Colonic mucosa (tissue), 4 donors: Measurements from ENCODE around the gene SMIM15. TPM values are rescaled to one million over a fixed set of nuclear protein-coding genes. Genes with fewer than 3 reads are reported as not detected.

Experiments
- DNase-seq: peaks from one replicate; pipeline ENCODE4 v3.0.0-alpha.2; 2020
- H3K27ac ChIP-seq: fragments of 200-600 bp; one replicate; pipeline ENCODE4 v1.8.0; 2021
- H3K27me3 ChIP-seq: fragments of 200-600 bp; one replicate; pipeline ENCODE4 v1.8.0; 2021
- H3K36me3 ChIP-seq: fragments of 200-600 bp; one replicate; pipeline ENCODE4 v1.8.0; 2021
- H3K4me1 ChIP-seq: fragments of 200-600 bp; one replicate; pipeline ENCODE4 v1.8.0; 2021; ENCODE audit warnings: mild to moderate bottlenecking
- H3K4me3 ChIP-seq: fragments of 200-600 bp; one replicate; pipeline ENCODE4 v1.8.0; 2021
- H3K9ac ChIP-seq, 2 donors: one replicate each; pipeline ENCODE4 v1.7.0; 2013; ENCODE audit warnings: control low read depth in 2 of 2, low read depth in 2 of 2, low read length in 2 of 2
- H3K9me3 ChIP-seq: fragments of 200-600 bp; one replicate; pipeline ENCODE4 v1.8.0; 2021
- CTCF ChIP-seq: fragments of 200-600 bp; IDR thresholded peaks from one replicate; pipeline ENCODE4 v1.8.0; 2022; ENCODE audit warnings: antibody characterized with exemption, mild to moderate bottlenecking
- intact Hi-C: fragments of 100-400 bp; cut with DNase I; formaldehyde crosslinking; loops from one replicate; pipeline ENCODE4 v1.14.1; 2022
- total RNA-seq, 2 donors: library from RNA; stranded (reverse); fragmentation: NEBNext Ultra II Directional in 1 of 2; extraction: Animal tissue kit (Norgen Biotek cat#: 25700) in 1 of 2; gene quantifications; one replicate each; pipeline ENCODE4 v1.2.1, GENCODE V29; 2021
- donor health status: healthy.
- donor health status: DM: no; HTN: no; CAD: no.
- donor health status: DM: no; HTN: no; CAD: no.

The SMIM15 gene
- total RNA-seq, 2 donors from 2014 or later: 99.6 to 123 TPM

DNA sequence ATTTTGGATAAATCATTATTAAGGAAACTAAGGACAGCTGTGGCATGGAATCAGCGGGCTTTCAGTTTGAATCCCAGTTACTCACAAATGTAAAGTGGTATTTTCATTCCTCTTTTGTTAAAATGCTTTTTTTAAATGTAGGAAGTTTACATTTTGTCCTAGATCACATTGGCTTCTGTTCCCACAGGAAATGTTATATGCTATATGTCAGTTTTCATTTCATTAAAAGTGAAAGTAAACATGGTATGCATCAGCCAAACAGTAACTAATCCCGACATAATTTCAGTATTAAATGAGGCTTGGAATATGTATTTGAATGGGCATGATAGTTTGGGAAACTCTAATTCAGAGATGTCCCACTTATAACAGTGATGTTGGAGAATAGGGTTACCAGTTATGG, 18.6 kb upstream of the SMIM15 start:
- TF ChIP-seq CTCF: no peak
- no peak overlapping the region for H3K9ac ChIP-seq
- no peak for DNase-seq
- no peak overlapping the region for H3K27ac ChIP-seq
- no peaks in the 10 kb centered on the region for H3K27me3 ChIP-seq
- intact Hi-C loops: no loop called here
- H3K9me3 ChIP-seq: no peaks in the 10 kb centered on the region
- H3K4me1 ChIP-seq: no peaks in the 10 kb centered on the region
- no peaks in the 10 kb centered on the region for H3K36me3 ChIP-seq
- no peak overlapping the region for H3K4me3 ChIP-seq

DNA sequence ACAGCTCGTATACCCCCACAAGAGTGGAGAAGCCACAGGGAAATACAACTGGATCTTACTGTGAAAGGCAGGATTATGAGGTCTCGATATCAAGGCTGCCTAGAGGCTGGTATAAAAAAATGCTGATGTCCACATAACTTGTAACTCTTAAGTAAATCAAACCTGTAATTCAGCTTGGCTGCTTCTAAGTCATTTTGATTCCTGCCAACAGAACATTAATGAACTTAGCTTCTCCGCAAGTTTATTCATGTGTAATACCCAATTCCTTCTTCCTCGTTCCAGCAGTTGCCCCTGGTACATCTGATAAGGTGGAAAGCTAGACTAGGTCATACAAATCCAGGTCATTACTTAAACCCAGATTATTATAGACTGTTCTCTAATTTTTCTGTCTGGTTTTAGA, 16.4 kb upstream of the SMIM15 start:
- TF ChIP-seq CTCF: no peak
- no peaks in the 10 kb centered on the region for H3K27me3 ChIP-seq
- H3K36me3 ChIP-seq: no peaks in the 10 kb centered on the region
- H3K4me3 ChIP-seq: no peak overlapping the region
- H3K9ac ChIP-seq: no peak overlapping the region
- DNase-seq: no peak
- intact Hi-C loops: loop anchor here (10.0 kb wide), 1 partner anchor 476 kb away; no protein-coding TSS in a partner anchor
- no peaks in the 10 kb centered on the region for H3K9me3 ChIP-seq
- no peaks in the 10 kb centered on the region for H3K4me1 ChIP-seq
- no peak overlapping the region for H3K27ac ChIP-seq

- intact Hi-C loops: loop anchor here (10.0 kb wide), 1 partner anchor 477 kb away; no protein-coding TSS in a partner anchor
- no peak for DNase-seq
- no peak for TF ChIP-seq CTCF
Observed at GRCh38 chr5:61177716-61178115, 15.4 kb upstream of the SMIM15 start.

DNA sequence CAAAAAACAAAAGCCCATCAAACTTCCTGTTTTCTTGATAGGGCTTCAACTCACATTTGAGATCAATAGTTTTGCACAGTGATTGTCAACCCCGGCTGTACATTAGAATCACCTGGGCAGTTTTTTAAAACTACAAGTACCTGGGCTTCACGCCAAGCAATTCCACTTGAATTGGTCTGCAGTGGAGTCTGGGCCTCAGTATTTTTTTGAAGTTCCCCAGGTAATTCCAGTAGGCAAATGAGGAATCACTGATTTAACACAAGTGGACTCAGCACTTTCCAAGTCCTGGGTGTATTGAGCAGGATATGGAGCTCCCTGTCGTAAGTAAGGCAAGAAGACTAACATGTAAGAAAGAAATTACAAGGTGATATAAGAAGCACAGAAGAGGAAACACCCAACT, 14.8 kb upstream of the SMIM15 start:
- Histone ChIP-seq H3K9me3 (no peaks in the 10 kb centered on the region), H3K36me3 (no peaks in the 10 kb centered on the region), H3K27ac (no peak overlapping the region), H3K4me1 (no peaks in the 10 kb centered on the region), H3K27me3 (no peaks in the 10 kb centered on the region), H3K9ac (no peak overlapping the region), H3K4me3 (no peak overlapping the region)
- intact Hi-C loops: loop anchor here (10.0 kb wide), 1 partner anchor 478 kb away; no protein-coding TSS in a partner anchor
- DNase-seq: no peak
- TF ChIP-seq CTCF: no peak

More at GRCh38 chr5:61177716-61178115, 15.4 kb upstream of the SMIM15 start:
- Histone ChIP-seq H3K36me3 (no peaks in the 10 kb centered on the region), H3K4me1 (no peaks in the 10 kb centered on the region), H3K9me3 (no peaks in the 10 kb centered on the region), H3K9ac (no peak overlapping the region), H3K4me3 (no peak overlapping the region), H3K27ac (no peak overlapping the region), H3K27me3 (no peaks in the 10 kb centered on the region)

DNA sequence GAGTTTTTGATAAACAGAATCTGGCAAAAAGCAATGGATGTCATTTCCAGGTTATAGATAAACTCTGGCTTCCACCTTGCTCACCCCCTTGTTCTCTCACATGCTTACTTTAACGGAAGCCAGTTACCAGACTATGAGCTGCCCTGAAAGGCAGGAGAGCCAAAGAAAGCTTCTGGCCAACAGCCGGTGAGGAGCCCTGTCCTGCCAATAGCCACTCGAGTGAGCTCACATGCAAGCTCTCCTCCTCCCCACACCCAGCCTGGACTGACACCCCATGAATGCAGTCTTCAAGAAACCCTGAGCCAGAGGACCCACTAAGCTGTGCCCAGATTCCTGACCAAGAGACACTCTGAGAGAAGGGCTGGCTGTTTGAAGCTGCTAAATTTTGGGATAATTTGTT, 14.4 kb upstream of the SMIM15 start:
- H3K9ac ChIP-seq: no peak overlapping the region
- H3K36me3 ChIP-seq: no peaks in the 10 kb centered on the region
- DNase-seq: no peak
- intact Hi-C loops: loop anchor here (10.0 kb wide), 1 partner anchor 478 kb away; no protein-coding TSS in a partner anchor
- no peak overlapping the region for H3K27ac ChIP-seq
- no peaks in the 10 kb centered on the region for H3K27me3 ChIP-seq
- no peaks in the 10 kb centered on the region for H3K4me1 ChIP-seq
- TF ChIP-seq CTCF: no peak
- no peaks in the 10 kb centered on the region for H3K9me3 ChIP-seq
- no peak overlapping the region for H3K4me3 ChIP-seq
